HPDE6-E6E7 (cell line): ENCODE measurements around the gene RUSF1.
"Not testable (repeated sequence)": the region's sequence is repeated elsewhere in the genome, so short reads cannot be mapped to it uniquely, and the experiment has no call there.

Experiments
- DNase-seq: peaks from one replicate; pipeline ENCODE4 v3.0.0; 2011; ENCODE audit warnings: missing footprints; ENCODE audit errors: extremely low spot score

The RUSF1 gene

GRCh38 chr16:31507929-31508705 lies at the start of gene RUSF1:
TSS of gene RUSF1 (minus strand) at chr16:31508391. CDS start at chr16:31508373, 18 bp downstream.
- peak; percentile 66 for DNase-seq

DNA sequence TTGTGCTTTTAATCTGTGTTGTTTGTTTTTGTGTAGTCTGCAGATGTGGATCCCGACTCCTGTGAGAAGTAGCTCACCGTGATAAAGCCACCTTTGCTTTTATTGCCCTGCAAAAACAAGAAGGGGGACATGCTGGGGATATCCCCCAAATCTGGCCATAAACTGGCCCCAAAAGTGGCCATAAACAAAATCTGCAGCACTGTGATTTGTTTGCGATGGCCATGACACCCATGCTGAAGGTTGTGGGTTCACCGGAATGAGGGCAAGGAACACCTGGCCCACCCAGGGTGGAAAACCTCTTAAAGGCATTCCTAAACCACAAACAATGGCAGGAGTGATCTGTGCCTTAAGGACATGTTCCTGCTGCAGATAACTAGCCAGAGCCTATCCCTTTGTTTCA lies 34.6 kb upstream of the RUSF1 start:
- DNase-seq = no peak

GRCh38 chr16:31539762-31540161 lies 31.6 kb upstream of the RUSF1 start:
- DNase-seq = not testable (repeated sequence)

- not testable (repeated sequence) for DNase-seq
Observed at GRCh38 chr16:31538243-31538598, 30.0 kb upstream of the RUSF1 start.

DNA sequence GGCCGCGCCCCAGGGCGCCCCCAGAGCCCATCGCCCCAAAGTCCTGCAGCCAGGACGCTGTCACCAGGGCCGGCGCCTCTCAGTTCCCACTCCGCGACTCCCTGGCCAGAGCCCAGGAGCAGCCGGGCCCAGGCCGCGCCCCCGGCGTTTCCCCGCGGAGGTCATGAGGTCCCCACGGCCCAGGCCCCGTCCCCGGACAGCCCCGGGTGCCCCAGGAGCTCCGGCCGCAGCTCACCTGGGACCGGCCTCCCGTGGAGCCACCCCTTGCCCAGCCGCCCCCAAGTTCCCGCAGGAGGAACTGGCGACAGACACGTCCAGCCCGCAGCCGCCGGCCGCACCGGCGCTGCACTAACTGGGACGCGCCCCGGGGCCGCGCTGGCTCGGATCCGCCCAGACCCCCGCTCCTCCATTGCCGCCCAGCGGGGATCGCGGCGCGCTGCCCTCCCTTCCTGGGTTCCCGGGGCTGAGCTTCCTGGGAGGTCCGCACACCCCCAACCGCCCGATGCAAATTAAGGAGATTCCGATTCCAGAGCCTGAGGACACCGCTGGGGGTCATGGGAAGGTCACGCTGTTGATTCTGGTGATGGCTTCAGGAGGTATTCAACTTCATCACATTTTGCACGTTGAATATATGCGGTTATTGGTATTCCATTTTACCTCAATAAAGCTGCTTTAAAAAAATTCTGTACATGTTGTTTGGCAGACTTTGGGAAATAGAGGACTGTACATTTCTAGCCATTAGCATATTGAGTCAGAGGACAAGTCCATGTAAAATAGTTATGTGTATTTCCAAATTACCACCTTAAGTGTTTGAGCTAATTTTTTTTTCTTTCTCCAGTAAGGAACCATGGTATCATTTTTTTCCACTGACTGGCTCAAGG lies 29.4 kb upstream of the RUSF1 start:
- no peak for DNase-seq

- no peak for DNase-seq
Observed at GRCh38 chr16:31536804-31537361, 28.7 kb upstream of the RUSF1 start.

GRCh38 chr16:31535737-31536136 lies 27.5 kb upstream of the RUSF1 start:
- DNase-seq = no peak

GRCh38 chr16:31532896-31533295 lies 24.7 kb upstream of the RUSF1 start:
- no peak for DNase-seq

DNA sequence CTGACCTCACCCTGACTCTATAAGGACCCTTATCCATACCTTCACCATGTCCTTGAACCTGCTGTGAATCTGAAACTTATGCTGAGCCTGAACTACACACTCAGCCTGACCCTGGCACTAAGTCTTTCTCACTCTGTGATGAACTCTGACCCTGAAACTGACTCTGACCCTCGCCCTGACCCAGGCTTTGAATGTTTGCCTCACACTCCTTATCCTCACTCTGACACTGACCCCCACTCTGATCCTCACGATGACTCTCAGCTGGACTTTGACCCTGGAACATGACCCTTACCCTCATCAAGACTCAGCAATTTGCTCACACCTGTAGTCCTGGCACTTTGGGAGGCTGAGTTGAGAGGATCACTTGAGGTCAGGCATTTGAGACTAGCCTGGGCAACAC lies 23.9 kb upstream of the RUSF1 start:
- DNase-seq = no peak

GRCh38 chr16:31531096-31531495 lies 22.9 kb upstream of the RUSF1 start:
- no peak for DNase-seq

DNA sequence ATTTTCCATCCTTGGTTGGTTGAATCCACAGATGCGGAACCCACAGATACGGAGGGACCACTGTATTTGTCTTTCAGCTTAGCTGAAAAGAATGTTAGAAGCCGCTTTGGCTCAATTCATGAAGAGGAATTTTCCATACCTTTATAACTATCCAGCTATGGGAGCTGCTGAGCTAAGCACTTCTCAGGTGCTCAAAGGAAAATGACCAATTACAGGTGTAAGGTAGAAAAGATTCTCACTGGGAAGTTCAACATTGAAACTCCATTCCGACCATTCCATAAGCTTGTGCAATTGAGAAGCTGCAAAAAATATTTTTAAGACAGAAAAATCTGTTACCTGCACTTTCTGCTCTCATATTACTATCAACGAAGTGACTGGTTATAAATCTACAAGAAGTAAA lies 22.2 kb upstream of the RUSF1 start:
- no peak for DNase-seq

GRCh38 chr16:31529937-31530312 lies 21.7 kb upstream of the RUSF1 start:
- no peak for DNase-seq

DNA sequence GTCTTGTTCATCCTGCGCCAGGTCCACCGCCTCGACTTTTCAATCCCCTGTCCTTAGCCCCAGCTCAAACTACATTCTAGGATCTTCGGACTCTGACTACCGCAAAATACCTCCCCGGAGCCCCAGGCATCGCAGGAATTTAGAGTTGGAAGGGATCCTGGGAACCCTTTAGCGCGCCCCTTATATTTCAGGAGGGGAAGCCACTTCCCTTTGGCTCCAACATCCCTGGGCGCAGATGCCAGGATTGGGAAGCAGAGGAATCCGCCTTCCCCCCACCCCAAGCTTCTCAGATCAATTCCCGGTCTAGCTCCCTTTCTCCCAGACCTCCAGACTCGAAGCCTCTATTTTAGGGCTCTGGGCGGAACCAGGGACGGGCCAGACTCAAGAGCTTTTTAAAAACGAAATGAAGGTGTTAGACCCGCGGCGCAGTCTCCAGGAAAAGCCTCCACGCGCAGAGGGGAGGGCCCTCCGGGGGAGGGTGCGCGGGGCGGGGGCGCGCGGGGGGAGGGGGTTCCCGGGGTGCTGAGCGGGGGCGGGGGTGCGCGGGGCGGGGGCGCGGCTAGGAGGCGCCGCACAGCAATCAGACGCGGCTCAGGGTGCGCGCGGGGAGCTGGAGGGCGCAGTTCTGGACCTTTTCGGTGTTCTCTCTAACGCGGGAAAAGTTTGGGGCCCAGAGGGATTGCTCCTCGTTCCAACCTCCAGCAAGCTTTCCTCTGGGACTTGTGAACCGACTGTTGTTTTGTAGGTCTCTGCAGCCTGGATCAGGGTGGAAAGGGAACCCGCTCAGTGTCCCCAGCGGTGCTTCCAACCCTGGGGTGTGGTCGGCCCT lies 21.1 kb upstream of the RUSF1 start:
- no peak for DNase-seq

DNA sequence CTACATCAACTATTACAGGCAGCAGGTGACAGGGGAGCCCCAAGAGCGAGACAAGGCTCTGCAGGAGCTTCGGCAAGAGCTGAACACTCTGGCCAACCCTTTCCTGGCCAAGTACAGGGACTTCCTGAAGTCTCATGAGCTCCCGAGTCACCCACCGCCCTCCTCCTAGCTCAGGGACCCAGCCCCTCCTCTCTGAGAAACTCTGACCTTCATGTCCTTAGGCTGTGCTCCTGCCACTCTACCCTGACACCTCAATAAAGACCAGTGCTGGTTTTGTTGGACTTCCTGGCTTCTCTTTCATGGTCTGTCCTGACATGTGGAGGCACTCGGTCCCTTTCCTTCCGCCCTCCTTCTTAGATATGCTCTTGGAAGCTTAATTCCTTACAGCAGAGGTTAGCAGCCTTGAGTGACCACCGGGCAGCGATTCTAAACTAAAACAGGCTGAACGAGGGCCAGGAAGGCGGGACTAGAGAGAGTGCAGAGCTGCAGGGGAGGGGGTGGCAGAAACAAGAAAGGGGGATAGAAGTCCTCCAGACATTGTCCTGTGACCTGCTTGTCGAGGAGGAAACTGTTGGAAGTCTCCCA lies 20.4 kb upstream of the RUSF1 start:
- no peak for DNase-seq

- DNase-seq = no peak
Observed at GRCh38 chr16:31527734-31528274, 19.6 kb upstream of the RUSF1 start, which contains the start of gene AHSP. TSS of gene AHSP (plus strand) at chr16:31527900. CDS start at chr16:31528140, 240 bp downstream.

DNA sequence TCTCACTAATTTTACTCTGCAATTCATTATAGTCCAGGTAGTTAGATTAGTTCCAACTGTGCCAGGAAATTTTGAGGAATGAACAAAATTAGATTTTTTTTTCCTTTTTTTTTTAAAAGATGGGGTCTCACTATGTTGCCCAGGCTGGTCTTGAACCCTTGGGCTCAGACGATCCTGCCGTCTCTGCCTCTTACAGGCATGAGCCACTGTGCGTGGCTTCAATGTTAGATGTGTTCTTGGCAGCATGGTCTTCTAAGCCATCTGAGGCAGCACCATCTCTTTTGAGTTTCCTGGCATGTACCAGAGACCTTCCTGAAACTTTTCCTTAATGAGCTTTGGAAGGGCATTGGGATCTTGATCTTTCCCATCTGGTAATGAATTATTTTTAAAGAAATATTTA lies 16.9 kb upstream of the RUSF1 start:
- DNase-seq = no peak

DNA sequence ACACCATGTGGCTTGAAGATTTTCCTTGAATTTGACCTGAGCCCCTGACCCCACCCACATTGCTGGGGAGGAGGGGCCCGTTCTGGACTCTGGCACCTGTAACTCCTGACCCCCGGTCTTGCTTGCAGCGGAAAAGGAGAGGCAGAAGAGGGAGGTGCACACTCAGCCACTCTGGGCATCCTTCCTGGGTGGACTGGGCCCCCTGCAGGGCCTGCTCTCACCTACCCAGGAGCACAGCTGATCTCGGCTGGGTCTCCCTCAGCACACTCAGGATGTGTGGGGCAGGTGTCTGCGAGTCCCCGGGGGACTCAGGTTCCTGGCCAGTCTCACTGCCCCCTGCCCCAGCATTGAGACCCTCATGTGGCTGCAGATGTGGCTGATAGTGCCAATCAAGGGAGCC lies 15.6 kb upstream of the RUSF1 start:
- not testable (repeated sequence) for DNase-seq

DNA sequence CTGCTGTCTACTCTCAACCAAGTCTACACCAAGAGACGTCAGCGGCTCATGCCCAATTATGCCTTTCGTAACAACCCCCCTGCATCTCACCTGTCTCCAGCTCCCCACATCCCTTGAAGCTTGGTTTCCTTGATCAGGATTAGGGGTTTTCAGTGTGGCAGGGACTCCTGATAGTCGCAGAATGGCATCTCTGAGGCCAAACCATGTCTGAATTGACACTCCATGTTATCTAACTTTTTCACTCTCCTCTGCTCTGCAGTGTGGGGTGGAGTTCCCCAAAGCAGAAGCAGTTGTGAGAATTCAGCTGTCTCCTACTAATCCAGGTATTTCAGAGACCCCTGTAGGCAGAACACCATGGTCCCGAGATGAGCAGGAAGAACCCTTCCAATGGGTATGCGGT lies 13.9 kb upstream of the RUSF1 start:
- no peak for DNase-seq

DNA sequence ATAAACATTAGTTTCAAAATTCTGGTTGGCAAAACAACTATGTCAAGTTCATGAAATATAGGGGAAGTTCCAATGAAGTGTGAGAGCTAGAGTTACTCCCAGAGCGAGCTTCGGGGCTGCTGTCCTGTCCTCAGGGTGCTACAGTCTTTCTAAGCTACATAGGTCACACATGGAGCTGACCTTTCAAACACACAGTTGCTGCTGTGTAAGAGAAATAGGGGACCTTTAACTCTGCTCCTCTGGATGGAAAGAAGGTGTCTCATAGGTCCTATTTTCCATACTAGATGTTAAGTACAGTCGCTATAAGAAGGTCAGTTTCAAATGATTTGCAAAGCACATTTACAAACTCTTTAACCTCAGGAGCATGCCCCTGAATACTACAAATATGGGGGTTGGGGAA lies 13.2 kb upstream of the RUSF1 start:
- DNase-seq = no peak

DNA sequence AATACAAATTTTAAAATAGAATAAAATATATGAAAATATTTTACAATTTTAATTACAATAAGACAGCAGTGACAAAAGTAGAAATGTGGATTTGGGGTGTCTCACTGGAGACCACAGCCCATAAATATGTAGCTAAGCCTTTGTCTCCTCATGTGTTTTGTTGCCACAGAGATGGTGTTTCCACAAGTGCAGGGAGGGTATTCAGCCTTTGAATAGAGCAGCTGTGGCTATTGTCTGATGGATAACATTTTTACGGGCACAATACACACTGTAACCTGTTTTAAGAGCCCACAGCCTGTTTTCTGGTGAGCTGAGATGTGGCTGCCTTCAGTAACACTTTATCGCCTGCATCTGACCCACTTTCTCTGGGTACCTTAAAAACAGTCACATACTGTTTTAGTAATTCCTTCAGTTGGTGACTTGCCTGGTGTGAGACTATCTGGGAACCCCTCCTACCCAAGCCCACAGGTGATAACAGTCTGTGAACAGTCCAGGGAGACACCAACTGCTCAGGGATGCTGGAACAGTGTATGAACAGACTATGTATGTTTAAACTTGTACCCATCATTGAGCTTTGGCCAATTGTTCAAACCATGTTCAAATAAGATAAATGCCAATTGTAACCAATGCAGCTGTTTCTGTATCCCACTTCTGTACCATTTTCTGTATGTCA lies 11.7 kb upstream of the RUSF1 start:
- no peak for DNase-seq
